ENCODE results near the gene LHX3.

The LHX3 gene

GRCh38 chr9:136171009-136171800, 33.7 kb downstream of the LHX3 start:
- no peak overlapping the region for H3K27ac ChIP-seq (ENCODE audit: low read depth, low read length)
- no peak for DNase-seq
- H2AK5ac ChIP-seq (ENCODE audit: low read length), result no peak overlapping the region
- no peak overlapping the region for H2BK12ac ChIP-seq (ENCODE audit: low read length)
- no peak overlapping the region for H3K4ac ChIP-seq (ENCODE audit: low read depth, low read length)
- H3K4me2 ChIP-seq (ENCODE audit: low read length), result no peak overlapping the region
- no peak overlapping the region for H4K8ac ChIP-seq (ENCODE audit: low read depth, low read length)
- H3K14ac ChIP-seq (ENCODE audit: low read length), result no peak overlapping the region
- no peak overlapping the region for H3K4me3 ChIP-seq (ENCODE audit: low read depth, low read length)
- H2BK5ac ChIP-seq (ENCODE audit: low read depth, low read length, poor library complexity), result no peak overlapping the region
- no peak overlapping the region for H4K12ac ChIP-seq (ENCODE audit: low read depth, low read length)
- H3K9me3 ChIP-seq (ENCODE audit: insufficient read depth, low read depth, low read length), result no peaks in the 10 kb centered on the region
- H3K4me1 ChIP-seq (ENCODE audit: control insufficient read depth in 1 of 2, insufficient read depth in 2 of 2, low read length in 2 of 2), result peaks cover 0 to 2% of the 10 kb centered on the region in 2 experiments
- WGBS (ENCODE audit: extremely low coverage, insufficient coverage, insufficient read length), result no CpG with 5 or more reads among the region's 16 CpGs
- no peak overlapping the region for H3K18ac ChIP-seq (ENCODE audit: low read length)
- no peak overlapping the region for H2AFZ ChIP-seq (ENCODE audit: insufficient read depth, low read length, poor library complexity)
- H3K36me3 ChIP-seq (ENCODE audit: control insufficient read depth in 1 of 2, insufficient read depth in 2 of 2, low read length in 2 of 2), result no peaks in the 10 kb centered on the region
- H3K79me1 ChIP-seq (ENCODE audit: low read length), result no peaks in the 10 kb centered on the region
- H2BK120ac ChIP-seq (ENCODE audit: insufficient read depth, low read length, poor library complexity), result no peak overlapping the region
- H4K91ac ChIP-seq (ENCODE audit: low read depth, low read length), result no peak overlapping the region
- H3K23ac ChIP-seq (ENCODE audit: low read length), result no peak overlapping the region
- H3K9ac ChIP-seq (ENCODE audit: low read length), result no peak overlapping the region
- no peaks in the 10 kb centered on the region for H3K79me2 ChIP-seq (ENCODE audit: control insufficient read depth, insufficient read depth, low read length, poor library complexity)
- no peaks in the 10 kb centered on the region for H3K27me3 ChIP-seq (ENCODE audit: insufficient read depth, low read length)

GRCh38 chr9:136170006-136170901, 34.7 kb downstream of the LHX3 start:
- WGBS (ENCODE audit: extremely low coverage, insufficient coverage, insufficient read length), result no CpG with 5 or more reads among the region's 28 CpGs
- Histone ChIP-seq H3K27ac (ENCODE audit: low read depth, low read length) (no peak overlapping the region), H4K91ac (ENCODE audit: low read depth, low read length) (no peak overlapping the region), H3K79me1 (ENCODE audit: low read length) (no peaks in the 10 kb centered on the region), H2BK5ac (ENCODE audit: low read depth, low read length, poor library complexity) (no peak overlapping the region), H3K4me1 (ENCODE audit: control insufficient read depth in 1 of 2, insufficient read depth in 2 of 2, low read length in 2 of 2) (peaks cover 0 to 2% of the 10 kb centered on the region in 2 experiments), H3K9me3 (ENCODE audit: insufficient read depth, low read depth, low read length) (no peaks in the 10 kb centered on the region), H3K79me2 (ENCODE audit: control insufficient read depth, insufficient read depth, low read length, poor library complexity) (no peaks in the 10 kb centered on the region), H3K36me3 (ENCODE audit: control insufficient read depth in 1 of 2, insufficient read depth in 2 of 2, low read length in 2 of 2) (no peaks in the 10 kb centered on the region), H3K4me2 (ENCODE audit: low read length) (no peak overlapping the region), H3K4me3 (ENCODE audit: low read depth, low read length) (no peak overlapping the region), H3K18ac (ENCODE audit: low read length) (no peak overlapping the region), H2AK5ac (ENCODE audit: low read length) (no peak overlapping the region), H3K27me3 (ENCODE audit: insufficient read depth, low read length) (no peaks in the 10 kb centered on the region), H2BK12ac (ENCODE audit: low read length) (no peak overlapping the region), H3K4ac (ENCODE audit: low read depth, low read length) (no peak overlapping the region), H4K12ac (ENCODE audit: low read depth, low read length) (no peak overlapping the region), H3K23ac (ENCODE audit: low read length) (no peak overlapping the region), H2AFZ (ENCODE audit: insufficient read depth, low read length, poor library complexity) (no peak overlapping the region), H3K9ac (ENCODE audit: low read length) (no peak overlapping the region), H4K8ac (ENCODE audit: low read depth, low read length) (no peak overlapping the region), H2BK120ac (ENCODE audit: insufficient read depth, low read length, poor library complexity) (no peak overlapping the region), H3K14ac (ENCODE audit: low read length) (no peak overlapping the region)
- peak in 1 of 2 donors; percentile 18 for DNase-seq

- Histone ChIP-seq H2AFZ (ENCODE audit: insufficient read depth, low read length, poor library complexity) (no peak overlapping the region), H4K8ac (ENCODE audit: low read depth, low read length) (no peak overlapping the region), H3K23ac (ENCODE audit: low read length) (no peak overlapping the region), H3K27ac (ENCODE audit: low read depth, low read length) (no peak overlapping the region), H2AK5ac (ENCODE audit: low read length) (no peak overlapping the region), H2BK5ac (ENCODE audit: low read depth, low read length, poor library complexity) (no peak overlapping the region), H3K79me1 (ENCODE audit: low read length) (no peaks in the 10 kb centered on the region), H3K4ac (ENCODE audit: low read depth, low read length) (no peak overlapping the region), H4K12ac (ENCODE audit: low read depth, low read length) (no peak overlapping the region), H3K36me3 (ENCODE audit: control insufficient read depth in 1 of 2, insufficient read depth in 2 of 2, low read length in 2 of 2) (no peaks in the 10 kb centered on the region), H3K4me2 (ENCODE audit: low read length) (no peak overlapping the region), H3K9ac (ENCODE audit: low read length) (no peak overlapping the region), H3K4me1 (ENCODE audit: control insufficient read depth in 1 of 2, insufficient read depth in 2 of 2, low read length in 2 of 2) (peaks cover 0 to 2% of the 10 kb centered on the region in 2 experiments), H3K79me2 (ENCODE audit: control insufficient read depth, insufficient read depth, low read length, poor library complexity) (no peaks in the 10 kb centered on the region), H2BK120ac (ENCODE audit: insufficient read depth, low read length, poor library complexity) (no peak overlapping the region), H4K91ac (ENCODE audit: low read depth, low read length) (no peak overlapping the region), H3K14ac (ENCODE audit: low read length) (no peak overlapping the region), H2BK12ac (ENCODE audit: low read length) (no peak overlapping the region), H3K9me3 (ENCODE audit: insufficient read depth, low read depth, low read length) (peaks cover 1% of the 10 kb centered on the region), H3K4me3 (ENCODE audit: low read depth, low read length) (no peak overlapping the region), H3K18ac (ENCODE audit: low read length) (no peak overlapping the region), H3K27me3 (ENCODE audit: insufficient read depth, low read length) (no peaks in the 10 kb centered on the region)
- WGBS (ENCODE audit: extremely low coverage, insufficient coverage, insufficient read length), result no CpG with 5 or more reads among the region's 6 CpGs
- no peak for DNase-seq
Measured at GRCh38 chr9:136169495-136169894, 35.4 kb downstream of the LHX3 start.

GRCh38 chr9:136163248-136163850, 41.6 kb downstream of the LHX3 start:
- H3K18ac ChIP-seq (ENCODE audit: low read length), result no peak overlapping the region
- no peak overlapping the region for H2AK5ac ChIP-seq (ENCODE audit: low read length)
- no peak overlapping the region for H2AFZ ChIP-seq (ENCODE audit: insufficient read depth, low read length, poor library complexity)
- H4K8ac ChIP-seq (ENCODE audit: low read depth, low read length), result no peak overlapping the region
- no peak overlapping the region for H3K4me3 ChIP-seq (ENCODE audit: low read depth, low read length)
- no peak overlapping the region for H3K4ac ChIP-seq (ENCODE audit: low read depth, low read length)
- H4K12ac ChIP-seq (ENCODE audit: low read depth, low read length), result no peak overlapping the region
- H2BK120ac ChIP-seq (ENCODE audit: insufficient read depth, low read length, poor library complexity), result no peak overlapping the region
- no peak overlapping the region for H3K14ac ChIP-seq (ENCODE audit: low read length)
- H3K27me3 ChIP-seq (ENCODE audit: insufficient read depth, low read length), result no peaks in the 10 kb centered on the region
- no peak overlapping the region for H2BK12ac ChIP-seq (ENCODE audit: low read length)
- DNase-seq, result no peak
- H3K9ac ChIP-seq (ENCODE audit: low read length), result no peak overlapping the region
- H3K4me1 ChIP-seq (ENCODE audit: control insufficient read depth in 1 of 2, insufficient read depth in 2 of 2, low read length in 2 of 2), result no peaks in the 10 kb centered on the region
- WGBS (ENCODE audit: extremely low coverage, insufficient coverage, insufficient read length), result no CpG with 5 or more reads among the region's 1 CpG
- H3K79me1 ChIP-seq (ENCODE audit: low read length), result no peaks in the 10 kb centered on the region
- no peak overlapping the region for H4K91ac ChIP-seq (ENCODE audit: low read depth, low read length)
- no peak overlapping the region for H2BK5ac ChIP-seq (ENCODE audit: low read depth, low read length, poor library complexity)
- no peak overlapping the region for H3K4me2 ChIP-seq (ENCODE audit: low read length)
- no peak overlapping the region for H3K23ac ChIP-seq (ENCODE audit: low read length)
- H3K9me3 ChIP-seq (ENCODE audit: insufficient read depth, low read depth, low read length), result peaks cover 3% of the 10 kb centered on the region
- H3K27ac ChIP-seq (ENCODE audit: low read depth, low read length), result no peak overlapping the region
- H3K79me2 ChIP-seq (ENCODE audit: control insufficient read depth, insufficient read depth, low read length, poor library complexity), result no peaks in the 10 kb centered on the region
- H3K36me3 ChIP-seq (ENCODE audit: control insufficient read depth in 1 of 2, insufficient read depth in 2 of 2, low read length in 2 of 2), result no peaks in the 10 kb centered on the region
